A549 (cell line): ENCODE measurements around the gene RALBP1. TPM values are rescaled to one million over a fixed set of nuclear protein-coding genes. Genes with fewer than 3 reads are reported as not detected.

Experiments
- ATAC-seq, 2 experiments: fragments of 200-7000 bp in 1 of 2; fragments of >200 bp in 1 of 2; cut with Nextera tagmentation in 1 of 2; cut with Tn5 transposase in 1 of 2; 3 replicates each; pipeline versions ENCODE4 v1.8.0 to v1.9.1; 2018 to 2020; ENCODE audit warnings: mild to moderate bottlenecking in 1 of 2, moderate library complexity in 1 of 2
- CTCF ChIA-PET: fragments of 300-600 bp; sonication (Branson Sonifier 250); formaldehyde crosslinking; extraction: SDS; loops from one replicate; lab custom pipeline; 2021; ENCODE audit warnings: antibody characterized with exemption, inconsistent platforms; lab: Yijun Ruan, JAX
- POLR2A ChIA-PET: fragments of 350-600 bp; formaldehyde crosslinking; extraction: SDS; loops from one replicate; lab custom pipeline; 2021; ENCODE audit warnings: antibody characterized with exemption, inconsistent platforms; lab: Yijun Ruan, JAX
- DNase-seq, 2 experiments: peaks; one replicate each; pipeline versions ENCODE4 v3.0.0 to v3.0.0-alpha.2; 2011 to 2016; ENCODE audit warnings: low read depth in 1 of 2, low spot score in 1 of 2
- FAIRE-seq: peaks from 2 replicates; lab custom pipeline; 2011; peaks lifted over from hg19 to GRCh38; lab: Jason Lieb, UNC
- H3K27ac ChIP-seq, 2 experiments: fragments of >200 bp; sonication (Bioruptor Twin); formaldehyde crosslinking; 3 replicates each; pipeline ENCODE4 v1.5.1; 2016 to 2017
- H3K4me1 ChIP-seq: fragments of >200 bp; sonication (Bioruptor Twin); formaldehyde crosslinking; 3 replicates; pipeline ENCODE4 v1.6.1; 2016
- H3K4me2 ChIP-seq: fragments of >200 bp; sonication (Bioruptor Twin); formaldehyde crosslinking; 3 replicates; pipeline ENCODE4 v1.6.1; 2016
- H3K4me3 ChIP-seq: fragments of >200 bp; sonication (Bioruptor Twin); formaldehyde crosslinking; 3 replicates; pipeline ENCODE4 v1.5.1; 2016
- H3K9me3 ChIP-seq: fragments of >200 bp; sonication (Bioruptor Twin); formaldehyde crosslinking; 3 replicates; pipeline ENCODE4 v1.6.1; 2016
- BHLHE40 ChIP-seq: IDR thresholded peaks from 2 replicates; pipeline ENCODE4 v1.6.1; 2012; ENCODE audit warnings: low read depth, low read length, inconsistent platforms
- CBX2 ChIP-seq: fragments of 200-600 bp; sonication (generic); IDR thresholded peaks from 2 replicates; pipeline ENCODE4 v1.6.1; 2016; ENCODE audit warnings: low read depth, mild to moderate bottlenecking, borderline replicate concordance
- CEBPB ChIP-seq, 2 experiments: fragments of >200 bp in 1 of 2; sonication (Bioruptor Twin) in 1 of 2; formaldehyde crosslinking in 1 of 2; IDR thresholded peaks; 2 replicates each; pipeline ENCODE4 v1.6.1; 2012 to 2016
- CHD2 ChIP-seq: fragments of 150-350 bp; IDR thresholded peaks from 2 replicates; pipeline ENCODE4 v1.6.1; 2014; ENCODE audit warnings: low read length; ENCODE audit not compliant: partially characterized antibody
- CHD4 ChIP-seq: fragments of 200-600 bp; sonication (generic); IDR thresholded peaks from 2 replicates; pipeline ENCODE4 v1.6.1; 2016; ENCODE audit warnings: antibody characterized with exemption, mild to moderate bottlenecking, borderline replicate concordance
- EHF ChIP-seq: fragments of 250-450 bp; sonication (Bioruptor Pico); IDR thresholded peaks from 2 replicates; pipeline ENCODE4 v1.5.0; 2020; ENCODE audit warnings: mild to moderate bottlenecking
- EHMT2 ChIP-seq: fragments of 200-600 bp; sonication (generic); IDR thresholded peaks from 2 replicates; pipeline ENCODE4 v1.6.1; 2016; ENCODE audit warnings: antibody characterized with exemption, low read depth, mild to moderate bottlenecking, moderate library complexity
- FOSB ChIP-seq: fragments of 250-450 bp; sonication (Bioruptor Pico); IDR thresholded peaks from 2 replicates; pipeline ENCODE4 v1.5.0; 2020; ENCODE audit warnings: mild to moderate bottlenecking, moderate library complexity
- FOSL2 ChIP-seq, 2 experiments: fragments of 450-650 bp in 1 of 2; fragments of >200 bp in 1 of 2; sonication (Bioruptor Twin) in 1 of 2; formaldehyde crosslinking; IDR thresholded peaks; 2 replicates each; pipeline versions ENCODE4 v1.5.0 to v1.6.1; 2016 to 2020; ENCODE audit warnings: mild to moderate bottlenecking in 1 of 2, moderate library complexity in 1 of 2
- GATA3 ChIP-seq: IDR thresholded peaks from 2 replicates; pipeline ENCODE4 v1.6.1; 2012; ENCODE audit warnings: borderline replicate concordance
- HDAC2 ChIP-seq: fragments of 200-600 bp; sonication (generic); IDR thresholded peaks from 2 replicates; pipeline ENCODE4 v1.6.1; 2016
- HEYL ChIP-seq: fragments of 250-450 bp; sonication (Bioruptor Pico); IDR thresholded peaks from 2 replicates; pipeline ENCODE4 v1.8.0; 2021; ENCODE audit warnings: mild to moderate bottlenecking, moderate library complexity
- HOXB5 ChIP-seq: fragments of 250-450 bp; sonication (Bioruptor Pico); IDR thresholded peaks from 2 replicates; pipeline ENCODE4 v1.5.0; 2020; ENCODE audit warnings: mild to moderate bottlenecking, moderate library complexity
- KDM1A ChIP-seq: fragments of 200-600 bp; sonication (generic); IDR thresholded peaks from 2 replicates; pipeline ENCODE4 v1.6.1; 2016; ENCODE audit warnings: low read depth, mild to moderate bottlenecking
- MAFK ChIP-seq: fragments of 450-650 bp; IDR thresholded peaks from 2 replicates; pipeline ENCODE4 v1.6.1; 2014; ENCODE audit not compliant: partially characterized antibody
- NPAS2 ChIP-seq: fragments of 250-450 bp; sonication (Bioruptor Pico); IDR thresholded peaks from 2 replicates; pipeline ENCODE4 v1.8.0; 2022; ENCODE audit warnings: mild to moderate bottlenecking, moderate library complexity, borderline replicate concordance
- NR3C1 ChIP-seq: fragments of >200 bp; sonication (Bioruptor Twin); formaldehyde crosslinking; IDR thresholded peaks from 3 replicates; pipeline ENCODE4 v1.6.1; 2017
- PHF8 ChIP-seq: fragments of 200-600 bp; sonication (generic); IDR thresholded peaks from 2 replicates; pipeline ENCODE4 v1.6.1; 2016; ENCODE audit warnings: low read depth, mild to moderate bottlenecking, antibody characterized with exemption, moderate library complexity, borderline replicate concordance
- RFX5 ChIP-seq: fragments of 450-650 bp; IDR thresholded peaks from 2 replicates; pipeline ENCODE4 v1.7.1; 2014; ENCODE audit warnings: antibody characterized with exemption, mild to moderate bottlenecking, moderate library complexity
- SREBF2 ChIP-seq: fragments of 450-650 bp; IDR thresholded peaks from 2 replicates; pipeline ENCODE4 v1.6.1; 2014; ENCODE audit warnings: mild to moderate bottlenecking, moderate library complexity
- TP53 ChIP-seq: fragments of 250-450 bp; sonication (Bioruptor Pico); IDR thresholded peaks from 2 replicates; pipeline ENCODE4 v1.5.0; 2021; ENCODE audit warnings: mild to moderate bottlenecking, moderate library complexity
- USF2 ChIP-seq: fragments of 450-650 bp; IDR thresholded peaks from 2 replicates; pipeline ENCODE4 v1.6.1; 2014; ENCODE audit warnings: antibody characterized with exemption
- ZFP36 ChIP-seq: fragments of 450-650 bp; IDR thresholded peaks from 2 replicates; pipeline ENCODE4 v1.6.1; 2014; ENCODE audit warnings: borderline replicate concordance; ENCODE audit not compliant: partially characterized antibody
- ZNF302 ChIP-seq: fragments of 250-450 bp; sonication (Bioruptor Pico); IDR thresholded peaks from 2 replicates; pipeline ENCODE4 v1.9.0; 2021; ENCODE audit warnings: inconsistent platforms, mild to moderate bottlenecking, moderate library complexity
- ZSCAN20 ChIP-seq: fragments of 250-450 bp; sonication (Bioruptor Pico); IDR thresholded peaks from 2 replicates; pipeline ENCODE4 v1.8.0; 2022; ENCODE audit warnings: mild to moderate bottlenecking, moderate library complexity
- WGBS: methylation state at CpG from one replicate; pipeline ENCODE4 v1.1.6; 2017; ENCODE audit errors: missing lambda C conversion rate; 5-methylcytosine and 5-hydroxymethylcytosine counted together
- polyA plus RNA-seq, 4 experiments: library from polyadenylated mRNA; depleted of rRNA in 3 of 4; stranded (reverse); fragments of >200 nt; fragmentation: RNase III in 1 of 4; extraction: RNeasy Plus Mini Kit Qiagen cat#74134 plus additional on column Dnase treatment in 1 of 4; gene quantifications; 2 replicates in 3 of 4; 3 replicates in 1 of 4; pipeline ENCODE4 v1.2.3, GENCODE V29; 2011 to 2017
- TF ChIP-seq, protein P1 (sequence below): fragments of 250-450 bp; sonication (Bioruptor Pico); IDR thresholded peaks from 2 replicates; pipeline ENCODE4 v1.5.0; 2021; ENCODE audit warnings: mild to moderate bottlenecking, moderate library complexity, borderline replicate concordance

The RALBP1 gene
- polyA plus RNA-seq, 2 of the 4 experiments (the other 2 are of a cell fraction), result 35.6 to 38.2 TPM

DNA sequence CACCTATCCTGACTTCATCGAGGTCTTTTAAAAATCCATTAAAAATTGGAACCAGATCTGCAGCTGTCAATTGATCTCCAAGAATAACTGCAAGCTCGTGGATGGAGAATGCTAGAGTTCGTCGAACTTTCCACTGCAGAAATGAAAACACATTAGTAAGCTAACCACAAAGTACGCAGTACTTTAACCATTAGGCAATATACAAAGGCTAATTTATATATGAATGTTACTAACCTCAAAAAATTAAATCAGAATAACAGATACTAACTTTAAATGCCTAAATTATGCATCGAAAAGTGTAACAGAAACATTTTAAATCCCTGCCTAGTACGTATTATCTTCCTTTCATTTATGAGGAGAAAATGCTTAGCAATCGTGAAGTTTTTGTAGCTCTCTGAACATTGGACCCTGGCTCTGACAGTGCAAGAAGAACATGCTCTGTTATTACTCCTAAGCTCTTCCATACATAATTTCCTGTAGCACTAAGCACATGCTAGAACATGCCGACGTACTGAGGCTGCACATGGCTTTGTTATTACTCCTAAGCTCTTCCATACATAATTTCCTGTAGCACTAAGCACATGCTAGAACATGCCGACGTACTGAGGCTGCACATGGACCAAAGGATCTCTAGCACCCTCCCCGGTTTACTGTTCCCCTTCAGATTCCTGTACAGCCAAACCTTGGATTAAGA, 82.1 kb downstream of the RALBP1 start:
- Histone ChIP-seq H3K4me2 (no peak overlapping the region), H3K4me1 (no peaks in the 10 kb centered on the region), H3K9me3 (peaks cover 8% of the 10 kb centered on the region; the same call in 1 of the 3 replicates), H3K27ac (no peak overlapping the region), H3K4me3 (no peak overlapping the region)
- ATAC-seq (no peak), DNase-seq (no peak), FAIRE-seq (no peak)
- WGBS, result 93% methylated on average over 13 of the region's 13 CpGs
- TF ChIP-seq CHD2 (no peak), GATA3 (no peak), ZFP36 (no peak)
- CTCF ChIA-PET, result interaction anchor here (1.2 kb wide), 1 partner anchor 10 kb away, joined by 5 read pairs; no protein-coding TSS in a partner anchor
- POLR2A ChIA-PET, result no interaction called here

DNA sequence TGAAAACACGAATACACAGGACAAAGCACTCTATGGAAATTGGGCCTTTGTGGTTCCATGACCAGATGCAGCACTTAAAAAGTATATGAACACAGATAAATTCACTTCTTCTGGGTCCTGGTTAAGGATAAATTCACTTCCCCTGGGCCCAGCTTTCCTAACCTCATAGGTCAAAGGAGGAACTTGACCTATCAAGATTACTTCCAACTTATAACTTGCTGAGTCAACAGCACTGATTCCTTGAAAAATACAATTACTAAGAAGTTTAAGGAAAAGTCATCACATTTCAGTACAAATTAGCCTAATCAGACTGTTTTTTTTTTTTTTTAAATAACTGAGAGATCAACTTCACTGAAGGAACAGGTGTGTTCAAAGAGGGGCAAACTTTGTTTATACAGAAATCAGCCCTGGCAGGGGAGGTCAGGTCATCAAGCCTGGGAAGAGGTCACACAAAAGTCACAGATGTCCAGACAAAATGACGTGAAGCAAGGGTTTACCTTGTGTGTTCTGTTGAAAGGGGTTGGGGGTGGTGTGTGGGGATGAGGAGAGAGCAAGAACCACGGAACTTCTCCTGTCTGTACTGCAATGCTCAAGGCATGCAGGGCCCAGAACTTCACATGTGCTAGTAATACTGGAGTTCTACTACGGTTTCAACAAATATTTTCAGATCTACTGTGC, 83.2 kb downstream of the RALBP1 start:
- WGBS, result 90% methylated on average over 4 of the region's 4 CpGs
- no peak for ATAC-seq
- H3K9me3 ChIP-seq, result no peaks in the 10 kb centered on the region
- CTCF ChIA-PET, result no interaction called here
- no peak overlapping the region for H3K4me2 ChIP-seq
- TF ChIP-seq FOSL2 (IDR thresholded peaks at IDR 0.05), result no peak
- no peak for TF ChIP-seq FOSL2 (CRISPR knock-in tag; IDR thresholded peaks at IDR 0.05)
- no peak for TF ChIP-seq PHF8
- TF ChIP-seq NPAS2 (CRISPR knock-in tag), result no peak
- TF ChIP-seq FOSB (CRISPR knock-in tag), result no peak
- TF ChIP-seq USF2, result no peak
- TF ChIP-seq, protein P1, sequence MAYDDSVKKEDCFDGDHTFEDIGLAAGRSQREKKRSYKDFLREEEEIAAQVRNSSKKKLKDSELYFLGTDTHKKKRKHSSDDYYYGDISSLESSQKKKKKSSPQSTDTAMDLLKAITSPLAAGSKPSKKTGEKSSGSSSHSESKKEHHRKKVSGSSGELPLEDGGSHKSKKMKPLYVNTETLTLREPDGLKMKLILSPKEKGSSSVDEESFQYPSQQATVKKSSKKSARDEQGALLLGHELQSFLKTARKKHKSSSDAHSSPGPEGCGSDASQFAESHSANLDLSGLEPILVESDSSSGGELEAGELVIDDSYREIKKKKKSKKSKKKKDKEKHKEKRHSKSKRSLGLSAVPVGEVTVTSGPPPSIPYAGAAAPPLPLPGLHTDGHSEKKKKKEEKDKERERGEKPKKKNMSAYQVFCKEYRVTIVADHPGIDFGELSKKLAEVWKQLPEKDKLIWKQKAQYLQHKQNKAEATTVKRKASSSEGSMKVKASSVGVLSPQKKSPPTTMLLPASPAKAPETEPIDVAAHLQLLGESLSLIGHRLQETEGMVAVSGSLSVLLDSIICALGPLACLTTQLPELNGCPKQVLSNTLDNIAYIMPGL (CRISPR knock-in tag), result no peak
- TF ChIP-seq CBX2, result no peak
- TF ChIP-seq HOXB5, result no peak
- TF ChIP-seq ZSCAN20 (CRISPR knock-in tag), result no peak
- DNase-seq, result no peak
- no peaks in the 10 kb centered on the region for H3K4me1 ChIP-seq
- POLR2A ChIA-PET, result no interaction called here
- no peak overlapping the region for H3K4me3 ChIP-seq
- no peak overlapping the region for H3K27ac ChIP-seq
- no peak for FAIRE-seq

- Histone ChIP-seq H3K27ac (no peak overlapping the region), H3K4me2 (no peak overlapping the region), H3K4me3 (no peak overlapping the region), H3K9me3 (no peaks in the 10 kb centered on the region), H3K4me1 (no peaks in the 10 kb centered on the region)
- WGBS, result 94% methylated on average over 6 of the region's 6 CpGs
- POLR2A ChIA-PET, result no interaction called here
- DNase-seq (no peak), ATAC-seq (no peak), FAIRE-seq (no peak)
- TF ChIP-seq GATA3 (no peak), HEYL (CRISPR knock-in tag) (no peak)
- CTCF ChIA-PET, result no interaction called here
Measured at GRCh38 chr18:9559253-9559652, 83.9 kb downstream of the RALBP1 start.

DNA sequence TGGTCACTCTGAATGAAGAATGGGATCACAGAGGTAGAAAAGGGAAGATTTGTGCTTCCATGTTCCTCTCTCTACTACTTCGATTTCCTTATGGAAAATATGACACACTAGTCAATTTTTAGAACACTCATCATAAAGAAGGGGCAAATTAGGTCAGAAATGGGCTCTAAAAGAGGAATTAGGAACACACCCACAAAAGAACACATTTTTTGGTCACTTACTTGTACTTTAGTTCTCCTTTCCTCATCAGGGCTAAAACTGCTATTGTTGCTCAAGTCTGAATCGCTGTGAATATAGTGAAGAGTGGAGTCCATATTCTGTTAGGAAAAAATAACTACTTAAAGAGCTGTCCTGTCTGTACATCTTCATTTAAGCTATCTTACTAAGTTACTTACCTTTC, 86.4 kb downstream of the RALBP1 start:
- no peak overlapping the region for H3K27ac ChIP-seq
- ATAC-seq, result no peak
- ChIA-PET CTCF (interaction anchor here (2.1 kb wide), 1 partner anchor 14 kb away, joined by 8 read pairs; no protein-coding TSS in a partner anchor), POLR2A (no interaction called here)
- no peaks in the 10 kb centered on the region for H3K9me3 ChIP-seq
- DNase-seq, result no peak
- FAIRE-seq, result no peak
- H3K4me2 ChIP-seq, result no peak overlapping the region
- H3K4me1 ChIP-seq, result no peaks in the 10 kb centered on the region
- WGBS, result 92% methylated on average over 2 of the region's 2 CpGs
- TF ChIP-seq RFX5 (no peak), PHF8 (no peak), EHF (CRISPR knock-in tag) (no peak), CHD4 (no peak), ZNF302 (CRISPR knock-in tag) (no peak), MAFK (no peak), CEBPB (IDR thresholded peaks at IDR 0.05) (no peak), HDAC2 (no peak), TP53 (no peak), BHLHE40 (no peak), KDM1A (no peak), SREBF2 (no peak), NR3C1 (no peak), EHMT2 (no peak), FOSB (CRISPR knock-in tag) (no peak)
- H3K4me3 ChIP-seq, result no peak overlapping the region
